GM23248 (cell line): ENCODE measurements around the gene ARGFX.

Experiments used
- EZH2 ChIP-seq: fragments of 200-600 bp; sonication (generic); IDR thresholded peaks from 2 replicates; pipeline ENCODE4 v1.6.1; 2018; ENCODE audit warnings: antibody characterized with exemption, mild to moderate bottlenecking; ENCODE audit not compliant: insufficient read depth, poor library complexity, severe bottlenecking
- EZH2phosphoT487 ChIP-seq: fragments of 200-600 bp; sonication (generic); IDR thresholded peaks from 2 replicates; pipeline ENCODE4 v1.6.1; 2018; ENCODE audit warnings: antibody characterized with exemption, moderate library complexity, mild to moderate bottlenecking, low read depth; ENCODE audit not compliant: insufficient read depth

- TF ChIP-seq EZH2phosphoT487 (no peak), EZH2 (no peak)
Measured at GRCh38 chr3:121545574-121546455, 21.9 kb upstream of the ARGFX start, which contains the start of gene POLQ.
